HepG2 (cell line): ENCODE results near the gene SERPINE2. TPM values are rescaled to one million over a fixed set of nuclear protein-coding genes. Genes with fewer than 3 reads are reported as not detected.

Source experiments
- CBFB ChIP-seq: sonication (generic); formaldehyde crosslinking; IDR thresholded peaks from 2 replicates; pipeline ENCODE4 v1.4.0; 2020; ENCODE audit warnings: missing genetic modification reagents
- CBX2 ChIP-seq, 2 experiments: fragments of 200-600 bp in 1 of 2; sonication (generic); formaldehyde crosslinking in 1 of 2; IDR thresholded peaks; 2 replicates each; pipeline versions ENCODE4 v1.7.0 to v1.8.1; 2018 to 2022; ENCODE audit warnings: low read depth in 2 of 2, low read length in 1 of 2, mild to moderate bottlenecking in 1 of 2, missing genetic modification reagents in 1 of 2
- LCORL ChIP-seq, 2 experiments: fragments of 450-650 bp in 1 of 2; sonication (generic) in 1 of 2; formaldehyde crosslinking in 1 of 2; IDR thresholded peaks; 2 replicates each; pipeline versions ENCODE4 v1.5.0 to v1.6.1; 2017 to 2020; ENCODE audit warnings: antibody characterized with exemption in 1 of 2, missing genetic modification reagents in 1 of 2
- MAFK ChIP-seq, 2 experiments: IDR thresholded peaks in 1 of 2; conservative IDR thresholded peaks in 1 of 2; 2 replicates each; pipeline ENCODE4 v1.6.1; 2011; ENCODE audit warnings: improper control_type of control experiment in 2 of 2, low read length in 2 of 2
- PHB2 ChIP-seq: fragments of 450-650 bp; IDR thresholded peaks from 2 replicates; pipeline ENCODE4 v1.6.1; 2018; ENCODE audit not compliant: partially characterized antibody
- RBM39 ChIP-seq: fragments of 200-400 bp; formaldehyde crosslinking; IDR thresholded peaks from one replicate; pipeline ENCODE4 v1.6.1; 2018; ENCODE audit warnings: antibody characterized with exemption, mild to moderate bottlenecking, low read depth, low read length; ENCODE audit not compliant: poor library complexity, severe bottlenecking
- RCOR2 ChIP-seq: IDR thresholded peaks from 2 replicates; pipeline ENCODE4 v1.6.1; 2016; ENCODE audit warnings: missing biosample characterization, missing genetic modification reagents
- SALL2 ChIP-seq: sonication (generic); formaldehyde crosslinking; IDR thresholded peaks from 2 replicates; pipeline ENCODE4 v1.8.1; 2023; ENCODE audit warnings: mild to moderate bottlenecking, missing genetic modification reagents, inconsistent platforms
- ZNF564 ChIP-seq: sonication (generic); formaldehyde crosslinking; IDR thresholded peaks from 2 replicates; pipeline ENCODE4 v1.8.1; 2023; ENCODE audit warnings: mild to moderate bottlenecking, missing genetic modification reagents
- ZNF879 ChIP-seq: sonication (generic); formaldehyde crosslinking; IDR thresholded peaks from 2 replicates; pipeline ENCODE4 v1.8.1; 2023; ENCODE audit warnings: missing genetic modification reagents
- polyA plus RNA-seq, 8 experiments: library from polyadenylated mRNA; depleted of rRNA in 3 of 8; stranded (reverse) in 7 of 8; unstranded in 1 of 8; fragments of >200 nt; fragmentation: Illumina TruSeq in 4 of 8; extraction: Trizol in 4 of 8; gene quantifications; 2 replicates each; pipeline versions ENCODE4 v1.2.1 to v1.2.3, GENCODE V29; 2011 to 2016; ENCODE audit warnings: low read depth in 4 of 8, missing spikeins in 1 of 8, mixed read lengths in 1 of 8; ENCODE audit not compliant: insufficient read depth in 1 of 8
- total RNA-seq, 5 experiments: library from RNA; depleted of rRNA; stranded (reverse); fragments of >200 nt; fragmentation: Illumina TruSeq; extraction: Trizol; gene quantifications; 2 replicates each; pipeline ENCODE4 v1.2.3, GENCODE V29; 2016; ENCODE audit warnings: low read depth in 1 of 5
- TF ChIP-seq, protein P1 (sequence below), 2 experiments: sonication (generic) in 1 of 2; formaldehyde crosslinking in 1 of 2; IDR thresholded peaks; 2 replicates each; pipeline versions ENCODE4 v1.4.0 to v1.6.1; 2016 to 2020; ENCODE audit warnings: borderline replicate concordance in 1 of 2, low read depth in 1 of 2, mild to moderate bottlenecking in 1 of 2, missing genetic modification reagents in 1 of 2
- TF ChIP-seq, protein P2 (sequence below): sonication (generic); formaldehyde crosslinking; IDR thresholded peaks from 2 replicates; pipeline ENCODE4 v1.4.0; 2020; ENCODE audit warnings: missing genetic modification reagents, borderline replicate concordance
- TF ChIP-seq, protein P3 (sequence below): sonication (generic); IDR thresholded peaks from 2 replicates; pipeline ENCODE4 v1.6.1; 2016; ENCODE audit warnings: low read depth, borderline replicate concordance
- TF ChIP-seq, protein P4 (sequence below): sonication (generic); formaldehyde crosslinking; conservative IDR thresholded peaks from 2 replicates; pipeline ENCODE4 v1.8.0; 2022; ENCODE audit warnings: missing genetic modification reagents
- TF ChIP-seq, protein P5 (sequence below): sonication (generic); formaldehyde crosslinking; IDR thresholded peaks from 2 replicates; pipeline ENCODE4 v1.8.0; 2022; ENCODE audit warnings: mild to moderate bottlenecking, missing genetic modification reagents

Gene SERPINE2
- total and polyA plus RNA-seq, 2 of the 13 experiments (the other 11 are each of a cell fraction or from before 2014, with no cell fraction given): 7.9 to 18.1 TPM

DNA sequence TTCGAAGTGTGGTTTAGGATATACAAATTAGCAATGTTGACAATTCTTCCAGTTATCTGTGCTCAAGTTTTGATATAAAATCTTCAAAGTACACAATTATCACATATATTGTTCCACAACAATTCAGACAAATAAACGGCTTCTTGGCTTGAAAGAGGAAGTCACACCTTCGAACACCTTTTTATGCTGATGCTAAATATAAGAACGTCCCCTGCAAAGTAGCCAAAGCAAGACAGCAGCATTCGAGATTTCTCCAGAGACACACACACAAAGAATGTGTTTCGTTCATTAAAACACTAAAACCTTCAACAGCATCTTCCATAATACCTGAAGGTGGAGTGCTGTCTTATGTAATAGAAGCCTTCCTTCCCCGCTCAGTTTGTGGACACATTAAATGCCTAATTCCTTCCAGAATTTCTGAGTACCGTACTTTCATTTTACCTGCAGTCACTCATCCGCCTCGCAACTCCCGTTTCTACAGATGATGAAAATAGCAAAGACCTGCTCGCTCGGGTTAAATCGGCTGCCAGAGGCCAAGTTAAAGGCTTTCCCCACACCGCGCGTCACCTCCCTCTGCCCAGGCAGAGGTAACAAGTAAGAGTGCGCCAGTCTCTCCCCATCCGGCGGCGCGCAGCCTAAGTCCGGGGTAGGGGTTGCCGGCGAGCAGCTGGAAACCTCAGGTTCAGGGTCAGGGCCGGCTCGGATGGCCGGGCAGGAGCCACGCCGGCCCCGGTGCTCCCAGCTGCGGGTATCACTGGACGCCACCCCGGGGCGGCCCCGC is 847 bp downstream of the SERPINE2 start (continued):
- TF ChIP-seq, protein P1, sequence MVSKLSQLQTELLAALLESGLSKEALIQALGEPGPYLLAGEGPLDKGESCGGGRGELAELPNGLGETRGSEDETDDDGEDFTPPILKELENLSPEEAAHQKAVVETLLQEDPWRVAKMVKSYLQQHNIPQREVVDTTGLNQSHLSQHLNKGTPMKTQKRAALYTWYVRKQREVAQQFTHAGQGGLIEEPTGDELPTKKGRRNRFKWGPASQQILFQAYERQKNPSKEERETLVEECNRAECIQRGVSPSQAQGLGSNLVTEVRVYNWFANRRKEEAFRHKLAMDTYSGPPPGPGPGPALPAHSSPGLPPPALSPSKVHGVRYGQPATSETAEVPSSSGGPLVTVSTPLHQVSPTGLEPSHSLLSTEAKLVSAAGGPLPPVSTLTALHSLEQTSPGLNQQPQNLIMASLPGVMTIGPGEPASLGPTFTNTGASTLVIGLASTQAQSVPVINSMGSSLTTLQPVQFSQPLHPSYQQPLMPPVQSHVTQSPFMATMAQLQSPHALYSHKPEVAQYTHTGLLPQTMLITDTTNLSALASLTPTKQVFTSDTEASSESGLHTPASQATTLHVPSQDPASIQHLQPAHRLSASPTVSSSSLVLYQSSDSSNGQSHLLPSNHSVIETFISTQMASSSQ (IDR thresholded peaks at IDR 0.05; ENCODE audit: low read depth): no peak
- TF ChIP-seq, protein P1 (CRISPR knock-in tag; IDR thresholded peaks at IDR 0.05; ENCODE audit: borderline replicate concordance): no peak
- TF ChIP-seq, protein P2, sequence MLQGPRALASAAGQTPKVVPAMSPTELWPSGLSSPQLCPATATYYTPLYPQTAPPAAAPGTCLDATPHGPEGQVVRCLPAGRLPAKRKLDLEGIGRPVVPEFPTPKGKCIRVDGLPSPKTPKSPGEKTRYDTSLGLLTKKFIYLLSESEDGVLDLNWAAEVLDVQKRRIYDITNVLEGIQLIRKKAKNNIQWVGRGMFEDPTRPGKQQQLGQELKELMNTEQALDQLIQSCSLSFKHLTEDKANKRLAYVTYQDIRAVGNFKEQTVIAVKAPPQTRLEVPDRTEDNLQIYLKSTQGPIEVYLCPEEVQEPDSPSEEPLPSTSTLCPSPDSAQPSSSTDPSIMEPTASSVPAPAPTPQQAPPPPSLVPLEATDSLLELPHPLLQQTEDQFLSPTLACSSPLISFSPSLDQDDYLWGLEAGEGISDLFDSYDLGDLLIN (CRISPR knock-in tag): no peak
- TF ChIP-seq LCORL (IDR thresholded peaks at IDR 0.05) (no peak), LCORL (CRISPR knock-in tag; IDR thresholded peaks at IDR 0.05) (no peak), RCOR2 (no peak), RBM39 (no peak), ZNF564 (CRISPR knock-in tag) (no peak), PHB2 (no peak), CBFB (CRISPR knock-in tag) (no peak), ZNF879 (CRISPR knock-in tag) (no peak), SALL2 (CRISPR knock-in tag) (0 out of 2 replicates have a peak, but pooled peaks have one; percentile 34), CBX2 (IDR thresholded peaks at IDR 0.05; ENCODE audit: low read depth, low read length) (peak; percentile 69; the same call in 1 of the 2 replicates), CBX2 (CRISPR knock-in tag; IDR thresholded peaks at IDR 0.05; ENCODE audit: low read depth) (no peak), MAFK (conservative IDR thresholded peaks at IDR 0.05 in 1 of 2, IDR thresholded peaks at IDR 0.05 in 1 of 2; ENCODE audit: low read length in 2 of 2) (peak; percentile 15 to 24; a peak in 1 of 4 replicates)
- TF ChIP-seq, protein P3, sequence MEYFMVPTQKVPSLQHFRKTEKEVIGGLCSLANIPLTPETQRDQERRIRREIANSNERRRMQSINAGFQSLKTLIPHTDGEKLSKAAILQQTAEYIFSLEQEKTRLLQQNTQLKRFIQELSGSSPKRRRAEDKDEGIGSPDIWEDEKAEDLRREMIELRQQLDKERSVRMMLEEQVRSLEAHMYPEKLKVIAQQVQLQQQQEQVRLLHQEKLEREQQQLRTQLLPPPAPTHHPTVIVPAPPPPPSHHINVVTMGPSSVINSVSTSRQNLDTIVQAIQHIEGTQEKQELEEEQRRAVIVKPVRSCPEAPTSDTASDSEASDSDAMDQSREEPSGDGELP: peak; percentile 23; the same call in 1 of the 2 replicates
- TF ChIP-seq, protein P4, sequence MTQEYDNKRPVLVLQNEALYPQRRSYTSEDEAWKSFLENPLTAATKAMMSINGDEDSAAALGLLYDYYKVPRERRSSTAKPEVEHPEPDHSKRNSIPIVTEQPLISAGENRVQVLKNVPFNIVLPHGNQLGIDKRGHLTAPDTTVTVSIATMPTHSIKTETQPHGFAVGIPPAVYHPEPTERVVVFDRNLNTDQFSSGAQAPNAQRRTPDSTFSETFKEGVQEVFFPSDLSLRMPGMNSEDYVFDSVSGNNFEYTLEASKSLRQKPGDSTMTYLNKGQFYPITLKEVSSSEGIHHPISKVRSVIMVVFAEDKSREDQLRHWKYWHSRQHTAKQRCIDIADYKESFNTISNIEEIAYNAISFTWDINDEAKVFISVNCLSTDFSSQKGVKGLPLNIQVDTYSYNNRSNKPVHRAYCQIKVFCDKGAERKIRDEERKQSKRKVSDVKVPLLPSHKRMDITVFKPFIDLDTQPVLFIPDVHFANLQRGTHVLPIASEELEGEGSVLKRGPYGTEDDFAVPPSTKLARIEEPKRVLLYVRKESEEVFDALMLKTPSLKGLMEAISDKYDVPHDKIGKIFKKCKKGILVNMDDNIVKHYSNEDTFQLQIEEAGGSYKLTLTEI (CRISPR knock-in tag): no peak
- TF ChIP-seq, protein P5, sequence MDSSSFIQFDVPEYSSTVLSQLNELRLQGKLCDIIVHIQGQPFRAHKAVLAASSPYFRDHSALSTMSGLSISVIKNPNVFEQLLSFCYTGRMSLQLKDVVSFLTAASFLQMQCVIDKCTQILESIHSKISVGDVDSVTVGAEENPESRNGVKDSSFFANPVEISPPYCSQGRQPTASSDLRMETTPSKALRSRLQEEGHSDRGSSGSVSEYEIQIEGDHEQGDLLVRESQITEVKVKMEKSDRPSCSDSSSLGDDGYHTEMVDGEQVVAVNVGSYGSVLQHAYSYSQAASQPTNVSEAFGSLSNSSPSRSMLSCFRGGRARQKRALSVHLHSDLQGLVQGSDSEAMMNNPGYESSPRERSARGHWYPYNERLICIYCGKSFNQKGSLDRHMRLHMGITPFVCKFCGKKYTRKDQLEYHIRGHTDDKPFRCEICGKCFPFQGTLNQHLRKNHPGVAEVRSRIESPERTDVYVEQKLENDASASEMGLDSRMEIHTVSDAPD (CRISPR knock-in tag): no peak
